ENCODE results near the gene ASGR1. TPM values are rescaled to one million over a fixed set of nuclear protein-coding genes. Genes with fewer than 3 reads are reported as not detected.
A peak's percentile ranks its signal among the peaks of the same experiment; 100 is the strongest.

Gene ASGR1
- total RNA-seq, 2 experiments from 2014 or later = 1.1 to 1.2 TPM

- no peak overlapping the region for H2AFZ ChIP-seq (ENCODE audit: low read length)
- H3K4me1 ChIP-seq (ENCODE audit: insufficient read depth, low read length, poor library complexity, severe bottlenecking) = peaks cover 23% of the 10 kb centered on the region
- DNase-seq (ENCODE audit: low spot score) = no peak
- POLR2A ChIA-PET = no interaction called here
- intact Hi-C loops (cut with micrococcal nuclease; ENCODE audit: unreplicated experiment) = no loop called here
- no peaks in the 10 kb centered on the region for H3K9me2 ChIP-seq (ENCODE audit: insufficient read depth, low read length)
- H3K36me3 ChIP-seq (ENCODE audit: insufficient read depth, low read length) = peaks cover 76% of the 10 kb centered on the region
- H3K27ac ChIP-seq (ENCODE audit: low read depth, low read length, poor library complexity, severe bottlenecking) = no peak overlapping the region
- no TSS peak for BruUV-seq (replicated peaks)
- no peaks in the 10 kb centered on the region; the same call in 1 of the 2 replicates for H3K79me2 ChIP-seq (ENCODE audit: insufficient read depth, low read depth, low read length)
- CTCF ChIA-PET (ENCODE audit: unreplicated experiment) = no interaction called here
- TF ChIP-seq EZH2phosphoT487 (IDR thresholded peaks at IDR 0.05; ENCODE audit: borderline replicate concordance, low read depth, low read length) = no peak
- TF ChIP-seq CTCF (conservative IDR thresholded peaks at IDR 0.05; ENCODE audit: low read length) = no peak
- H3K9me3 ChIP-seq (ENCODE audit: low read length) = no peaks in the 10 kb centered on the region
- H3K4me2 ChIP-seq (ENCODE audit: low read length) = no peak overlapping the region
- no peaks in the 10 kb centered on the region for H4K20me1 ChIP-seq (ENCODE audit: insufficient read depth, low read length)
- H3K4me3 ChIP-seq (ENCODE audit: low read depth, low read length, poor library complexity, severe bottlenecking) = no peak overlapping the region
Measured at GRCh38 chr17:7223375-7223774, 44.2 kb upstream of the ASGR1 start.

- peaks cover 72% of the 10 kb centered on the region for H3K36me3 ChIP-seq (ENCODE audit: insufficient read depth, low read length)
- DNase-seq (ENCODE audit: low spot score) = no peak
- intact Hi-C loops (cut with micrococcal nuclease; ENCODE audit: unreplicated experiment) = no loop called here
- no peaks in the 10 kb centered on the region; the same call in 1 of the 2 replicates for H3K79me2 ChIP-seq (ENCODE audit: insufficient read depth, low read depth, low read length)
- no peaks in the 10 kb centered on the region for H3K9me3 ChIP-seq (ENCODE audit: low read length)
- no TSS peak for BruUV-seq (replicated peaks)
- no peak for TF ChIP-seq CTCF (conservative IDR thresholded peaks at IDR 0.05; ENCODE audit: low read length)
- H3K4me2 ChIP-seq (ENCODE audit: low read length) = no peak overlapping the region
- no peak overlapping the region for H3K4me3 ChIP-seq (ENCODE audit: low read depth, low read length, poor library complexity, severe bottlenecking)
- H2AFZ ChIP-seq (ENCODE audit: low read length) = no peak overlapping the region
- CTCF ChIA-PET (ENCODE audit: unreplicated experiment) = no interaction called here
- H4K20me1 ChIP-seq (ENCODE audit: insufficient read depth, low read length) = no peaks in the 10 kb centered on the region
- peaks cover 28% of the 10 kb centered on the region for H3K4me1 ChIP-seq (ENCODE audit: insufficient read depth, low read length, poor library complexity, severe bottlenecking)
- no peaks in the 10 kb centered on the region for H3K9me2 ChIP-seq (ENCODE audit: insufficient read depth, low read length)
- no peak overlapping the region for H3K27ac ChIP-seq (ENCODE audit: low read depth, low read length, poor library complexity, severe bottlenecking)
- POLR2A ChIA-PET = no interaction called here
Measured at GRCh38 chr17:7222972-7223292, 43.8 kb upstream of the ASGR1 start.

GRCh38 chr17:7222093-7222971 lies 43.2 kb upstream of the ASGR1 start:
- no peak for TF ChIP-seq CTCF (conservative IDR thresholded peaks at IDR 0.05; ENCODE audit: low read length)
- no peak for TF ChIP-seq EZH2phosphoT487 (IDR thresholded peaks at IDR 0.05; ENCODE audit: borderline replicate concordance, low read depth, low read length)
- POLR2A ChIA-PET = no interaction called here
- intact Hi-C loops (cut with micrococcal nuclease; ENCODE audit: unreplicated experiment) = no loop called here
- Histone ChIP-seq H3K4me3 (ENCODE audit: low read depth, low read length, poor library complexity, severe bottlenecking) (no peak overlapping the region), H2AFZ (ENCODE audit: low read length) (no peak overlapping the region), H3K79me2 (ENCODE audit: insufficient read depth, low read depth, low read length) (no peaks in the 10 kb centered on the region; the same call in 1 of the 2 replicates), H4K20me1 (ENCODE audit: insufficient read depth, low read length) (no peaks in the 10 kb centered on the region), H3K9me2 (ENCODE audit: insufficient read depth, low read length) (no peaks in the 10 kb centered on the region), H3K27ac (ENCODE audit: low read depth, low read length, poor library complexity, severe bottlenecking) (no peak overlapping the region), H3K36me3 (ENCODE audit: insufficient read depth, low read length) (peaks cover 66% of the 10 kb centered on the region), H3K9me3 (ENCODE audit: low read length) (no peaks in the 10 kb centered on the region), H3K4me1 (ENCODE audit: insufficient read depth, low read length, poor library complexity, severe bottlenecking) (peaks cover 32% of the 10 kb centered on the region), H3K4me2 (ENCODE audit: low read length) (no peak overlapping the region)
- CTCF ChIA-PET (ENCODE audit: unreplicated experiment) = interaction anchor here (2.1 kb wide), 1 partner anchor 12 kb away, joined by 7 read pairs; the partner anchor contains the start of gene DVL2
- TSS peak; percentile 57 for BruUV-seq (replicated peaks)
- no peak for DNase-seq (ENCODE audit: low spot score)

Data from OCI-LY7 (cell line).